Activated CD4-positive, CD25-positive, alpha-beta regulatory T cell treated with anti-CD3 and anti-CD28 coated beads, Interleukin-2, amount 50 U/mL, for 24 hours (primary cell): ENCODE data around the gene TTF2.
"Not testable (repeated sequence)": the region's sequence is repeated elsewhere in the genome, so short reads cannot be mapped to it uniquely, and the experiment has no call there.

Experiments
- ATAC-seq, 2 donors: fragments of 150-1000 bp; cut with Tn5 transposase; one replicate each; pipeline ENCODE4 v1.10.0; 2021; ENCODE audit warnings: mild to moderate bottlenecking in 1 of 2, moderate library complexity in 1 of 2

Gene TTF2

DNA sequence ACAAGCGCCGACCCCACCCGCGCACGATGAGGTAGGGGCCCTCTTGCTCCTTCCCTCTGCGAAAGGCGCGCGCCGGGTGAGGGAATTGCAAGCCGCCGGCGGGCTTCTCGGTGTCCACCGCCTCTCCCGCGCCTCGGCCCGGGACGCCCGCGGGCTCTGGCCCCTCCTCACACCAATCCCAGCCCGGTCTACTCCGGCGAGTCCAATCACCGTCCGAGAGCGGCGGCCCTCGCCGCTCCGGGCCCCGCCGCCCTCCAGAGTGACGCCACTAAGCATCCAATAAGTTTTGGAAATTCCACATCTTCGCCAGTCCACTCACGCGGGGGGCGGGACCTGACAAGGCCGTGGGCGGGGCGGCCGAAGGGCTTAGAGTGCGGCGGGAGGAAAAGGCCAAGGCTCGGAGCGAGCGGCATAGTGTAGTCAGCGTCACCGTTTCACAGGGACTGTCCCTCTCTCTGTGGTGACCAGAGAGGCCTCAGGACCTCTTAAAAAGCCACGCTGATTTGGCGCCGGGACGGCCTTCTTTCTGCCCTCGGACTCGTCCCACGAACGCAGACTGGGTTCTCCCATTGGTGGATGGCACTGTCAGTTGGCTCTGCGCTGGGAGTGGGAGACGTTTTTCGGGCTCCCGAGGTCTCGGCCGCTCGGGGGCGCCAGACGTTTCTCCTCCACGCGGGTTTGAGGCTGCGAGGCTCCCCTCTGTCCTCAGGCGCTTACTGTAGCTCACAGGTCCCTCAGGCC, 61.6 kb downstream of the TTF2 start, which contains the start of gene TRIM45:
Gene TRIM45 (minus strand): TSS at position 161 of the 741 bp plus-strand sequence. CDS start 548 bp downstream, outside the sequence.
- ATAC-seq = peak; percentile 83 to 86

DNA sequence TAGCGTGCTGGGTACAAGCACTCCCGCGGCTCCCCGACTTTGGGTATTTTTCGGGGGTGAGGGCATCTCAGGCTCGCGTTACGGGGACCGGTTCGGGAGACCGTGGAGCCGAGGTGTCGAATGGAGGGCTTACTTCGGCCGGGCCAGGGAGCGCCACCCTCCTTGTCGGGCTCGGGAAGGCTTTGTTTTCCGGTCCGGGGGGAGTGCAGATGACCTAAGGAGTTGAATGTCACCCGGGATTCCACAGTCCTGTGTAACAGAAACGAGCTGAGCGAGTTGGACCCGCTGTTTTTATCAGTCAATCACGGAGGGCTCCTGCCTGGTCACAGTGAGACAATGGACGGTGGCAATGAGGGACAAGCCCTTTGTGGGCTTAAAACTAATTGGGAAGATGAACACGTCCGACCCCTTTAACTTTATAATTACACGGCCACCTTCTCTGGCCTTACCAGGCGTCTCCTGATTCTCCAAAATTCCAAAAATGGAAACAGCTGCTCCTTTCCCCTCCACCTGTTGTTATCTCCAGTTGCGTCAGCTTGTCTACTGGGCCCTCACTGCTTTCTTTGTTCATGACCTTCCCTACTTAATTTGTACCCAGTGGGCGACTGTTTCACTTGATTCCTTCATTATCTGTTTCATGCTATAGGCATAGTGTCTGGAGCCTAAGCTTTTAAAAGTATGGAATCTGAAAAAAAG, 62.4 kb downstream of the TTF2 start:
- ATAC-seq = no peak

DNA sequence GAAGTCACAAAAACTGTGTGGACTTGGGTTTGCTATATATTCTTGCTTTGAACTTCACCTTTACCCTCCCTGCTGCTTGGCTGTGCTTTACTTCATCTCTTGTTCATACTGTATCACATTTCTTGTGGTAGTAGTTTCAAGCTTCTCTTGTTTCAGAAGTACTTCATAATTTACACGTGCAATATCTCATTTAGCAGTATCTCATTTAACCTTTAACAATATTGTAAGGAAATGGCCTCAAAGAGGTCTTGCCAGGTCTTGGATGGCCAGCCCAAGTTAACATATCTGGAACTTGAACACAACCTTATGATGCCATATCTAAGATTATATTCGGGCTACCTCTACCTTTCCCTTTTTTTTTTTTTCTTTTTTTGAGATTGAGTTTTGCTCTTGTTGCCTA, 63.1 kb downstream of the TTF2 start:
- ATAC-seq = no peak

DNA sequence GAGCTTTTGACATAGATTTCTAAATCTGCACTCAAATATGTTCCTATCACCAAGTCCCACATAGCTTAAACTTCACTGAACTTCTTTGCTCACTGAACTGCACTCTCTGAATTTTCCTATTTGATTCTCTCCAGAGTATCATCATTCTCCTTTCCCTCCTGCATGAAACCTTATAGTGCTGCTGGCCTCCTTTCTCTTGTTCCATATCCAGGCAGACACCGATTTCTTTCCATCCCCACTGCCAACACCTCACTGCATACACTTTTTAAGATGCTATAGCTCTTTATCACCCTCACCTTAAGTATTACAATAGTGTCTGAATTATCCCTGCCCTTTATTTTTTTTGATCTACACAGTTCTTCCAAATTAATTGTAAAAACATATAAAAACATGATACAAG, 64.5 kb downstream of the TTF2 start:
- ATAC-seq = no peak

GRCh38 chr1:117127795-117128194, 67.7 kb downstream of the TTF2 start:
- ATAC-seq = no peak

DNA sequence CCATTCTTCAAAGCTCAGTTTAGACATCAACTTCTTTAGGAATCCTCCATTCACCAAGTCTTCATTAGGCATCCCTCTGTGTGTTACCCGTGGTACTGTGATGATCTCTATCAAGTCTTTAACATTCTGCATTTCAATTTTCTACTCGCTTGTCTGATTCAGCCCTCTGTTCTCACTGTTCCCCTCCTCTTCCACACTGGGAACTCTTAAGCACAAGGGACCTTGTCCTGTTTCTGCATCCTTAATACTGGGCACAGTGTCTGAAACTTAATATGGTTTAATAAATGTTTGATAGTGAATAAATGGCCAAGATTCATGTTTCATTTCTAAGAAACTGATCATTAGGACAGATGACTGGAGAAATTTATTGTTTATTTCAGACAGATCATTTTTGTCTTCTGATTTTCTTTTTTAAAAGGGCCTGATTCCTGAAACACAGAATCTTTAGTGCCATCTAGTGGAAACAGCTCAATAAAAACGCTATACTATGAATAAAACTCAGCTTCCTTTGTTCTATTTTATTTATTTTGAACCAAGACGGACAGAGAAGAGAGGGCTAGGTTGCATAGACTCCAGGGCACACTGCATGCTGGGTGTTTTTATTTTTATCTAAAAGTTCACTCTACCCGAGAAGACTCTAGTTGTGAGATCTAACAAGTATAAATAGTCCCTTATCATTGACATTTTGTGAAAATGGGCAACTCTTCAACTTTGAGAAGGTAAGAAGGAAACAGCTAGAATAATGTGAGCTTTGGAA, 68.4 kb downstream of the TTF2 start:
- ATAC-seq = peak; percentile 24 to 48

DNA sequence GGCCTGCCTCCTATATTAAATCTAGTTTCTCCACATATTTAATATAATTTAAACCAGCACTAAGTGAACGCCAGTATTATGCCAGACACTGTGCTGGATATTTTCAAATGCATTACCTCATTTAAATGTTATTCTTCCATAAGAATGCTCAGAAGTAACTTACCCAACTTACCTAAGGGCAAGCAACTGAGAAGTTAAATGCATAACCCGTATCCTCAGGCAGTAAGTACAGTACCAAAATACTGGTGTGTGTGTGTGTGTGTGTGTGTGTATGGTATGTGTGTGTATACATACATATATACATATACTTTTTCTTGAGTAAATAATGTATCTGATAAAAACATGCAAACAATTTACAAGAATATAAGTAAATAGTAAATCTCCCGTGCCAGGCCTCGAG, 70.4 kb downstream of the TTF2 start:
- no peak for ATAC-seq

GRCh38 chr1:117135329-117135728, 75.2 kb downstream of the TTF2 start:
- ATAC-seq = no peak

DNA sequence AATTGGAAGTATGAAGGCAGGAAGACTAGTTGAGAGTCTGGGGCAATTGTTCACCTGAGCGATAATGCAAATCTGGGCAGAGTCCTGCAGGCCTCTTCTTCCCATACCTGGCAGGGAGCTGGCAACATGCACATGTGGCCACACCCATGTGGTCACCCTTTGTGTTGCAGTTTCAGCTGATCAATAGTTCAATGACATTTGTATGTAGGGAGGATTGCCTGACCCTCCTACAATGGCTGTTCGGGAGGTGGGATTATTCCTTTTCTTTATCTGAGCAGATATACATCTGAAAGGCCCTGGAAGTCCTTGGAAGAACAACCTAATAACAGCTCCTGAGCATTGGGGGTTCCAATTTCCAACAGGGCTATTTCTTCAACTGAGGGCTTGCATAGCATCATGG, 76.6 kb downstream of the TTF2 start:
- ATAC-seq = no peak

DNA sequence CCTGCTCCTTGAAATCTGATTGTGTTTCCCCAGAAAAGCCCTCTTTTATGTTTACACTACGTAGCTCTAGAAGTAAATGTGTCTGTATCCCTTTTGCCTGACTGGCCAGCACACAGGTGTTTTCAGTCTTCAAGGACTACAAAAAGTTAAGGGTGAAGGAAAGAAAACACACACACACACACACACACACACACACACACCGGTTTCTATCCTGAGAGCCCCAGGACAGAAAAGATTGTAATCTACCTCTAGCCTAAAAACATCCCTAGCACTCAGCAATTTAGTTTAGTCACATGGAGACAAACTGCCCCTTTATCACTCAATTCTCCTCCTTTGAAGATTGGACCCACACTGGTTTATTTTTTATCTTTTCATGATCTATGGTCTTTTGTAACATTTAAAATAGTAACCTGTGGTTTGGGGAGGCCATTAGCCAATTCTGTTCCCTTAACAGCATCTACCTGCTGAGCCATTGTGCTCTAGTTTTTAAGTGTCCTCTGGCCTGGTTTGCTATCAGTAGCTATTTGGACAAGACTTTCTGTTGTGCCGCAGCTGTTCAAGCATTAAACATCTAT, 77.2 kb downstream of the TTF2 start:
- no peak for ATAC-seq

DNA sequence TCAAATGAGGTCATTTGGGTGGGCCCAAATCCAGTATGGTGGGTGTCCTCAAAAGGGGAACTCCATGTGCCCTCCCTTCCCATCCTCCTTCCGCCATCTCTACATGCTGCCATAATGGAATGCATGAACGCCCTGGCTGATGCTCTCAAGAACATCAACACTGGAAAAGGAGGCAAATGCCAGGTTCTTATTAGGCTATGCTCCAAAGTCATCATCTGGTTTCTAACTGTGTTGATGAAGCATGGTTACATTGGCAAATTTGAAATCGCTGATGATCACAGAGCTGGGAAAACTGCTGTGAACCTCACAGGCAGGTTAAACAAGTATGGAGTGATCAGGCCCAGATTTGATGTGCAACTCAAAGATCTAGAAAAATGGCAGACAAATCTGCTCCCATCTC, 78.0 kb downstream of the TTF2 start:
- ATAC-seq = no peak

- ATAC-seq = no peak
Observed at GRCh38 chr1:117138561-117138960, 78.4 kb downstream of the TTF2 start.

DNA sequence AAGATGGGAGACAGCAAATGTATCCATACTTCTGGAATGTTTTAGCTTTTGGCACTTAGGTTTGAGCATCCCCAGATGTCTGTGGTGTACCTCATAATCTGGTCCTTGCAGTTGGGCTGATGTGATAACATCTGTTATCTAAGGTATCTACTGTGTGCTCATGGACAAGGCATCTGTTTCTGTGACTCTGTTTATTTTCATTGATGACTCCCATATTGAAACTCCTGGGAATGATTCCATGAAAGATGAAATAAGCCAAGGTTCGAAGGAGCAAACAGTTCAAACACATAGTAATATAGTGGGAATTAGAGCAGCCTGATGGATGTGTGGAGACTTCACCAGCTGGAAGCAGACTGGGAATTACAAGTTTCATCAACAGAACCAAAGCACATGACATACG, 82.1 kb downstream of the TTF2 start:
- ATAC-seq = no peak

DNA sequence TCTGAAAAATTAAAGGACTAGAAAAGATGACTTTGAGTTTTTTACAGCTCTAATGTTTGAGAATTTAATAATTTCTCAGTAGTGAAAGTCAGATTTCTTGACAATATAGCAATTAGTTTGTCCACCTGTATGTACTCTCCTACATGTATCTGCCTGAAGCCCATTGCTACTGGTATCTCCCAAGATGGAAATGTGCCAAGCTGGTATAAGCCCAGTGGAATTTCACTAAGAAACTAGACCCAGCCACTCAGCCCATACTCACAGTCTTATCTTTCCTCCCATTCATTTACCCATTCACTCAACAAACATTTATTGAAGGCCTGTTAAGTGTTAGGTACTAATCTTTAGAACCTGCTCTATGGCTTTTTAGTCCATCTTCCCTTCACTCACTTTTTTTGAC, 83.0 kb downstream of the TTF2 start:
- ATAC-seq = no peak

GRCh38 chr1:117143871-117144270, 83.7 kb downstream of the TTF2 start:
- no peak for ATAC-seq

DNA sequence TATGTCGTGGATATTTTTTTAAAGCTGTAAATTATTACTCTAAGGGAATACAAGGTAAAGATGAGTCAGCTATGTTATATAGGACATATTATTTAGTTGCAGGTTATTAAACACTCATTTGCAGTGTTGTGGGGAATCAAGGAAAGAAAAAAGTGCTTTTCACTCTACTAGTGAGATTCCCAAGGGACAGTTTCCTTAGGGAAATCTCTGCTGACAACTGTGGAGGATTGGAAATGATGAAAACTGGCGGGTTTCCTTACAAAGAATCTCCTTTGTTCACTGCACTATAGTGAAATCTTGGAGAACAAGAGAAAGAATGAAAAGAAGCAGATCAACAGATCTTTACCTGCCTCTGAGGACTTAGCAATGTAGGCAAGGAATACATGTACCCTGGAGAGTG, 85.9 kb downstream of the TTF2 start:
- no peak for ATAC-seq

GRCh38 chr1:117146575-117147340, 86.6 kb downstream of the TTF2 start:
- no peak for ATAC-seq

DNA sequence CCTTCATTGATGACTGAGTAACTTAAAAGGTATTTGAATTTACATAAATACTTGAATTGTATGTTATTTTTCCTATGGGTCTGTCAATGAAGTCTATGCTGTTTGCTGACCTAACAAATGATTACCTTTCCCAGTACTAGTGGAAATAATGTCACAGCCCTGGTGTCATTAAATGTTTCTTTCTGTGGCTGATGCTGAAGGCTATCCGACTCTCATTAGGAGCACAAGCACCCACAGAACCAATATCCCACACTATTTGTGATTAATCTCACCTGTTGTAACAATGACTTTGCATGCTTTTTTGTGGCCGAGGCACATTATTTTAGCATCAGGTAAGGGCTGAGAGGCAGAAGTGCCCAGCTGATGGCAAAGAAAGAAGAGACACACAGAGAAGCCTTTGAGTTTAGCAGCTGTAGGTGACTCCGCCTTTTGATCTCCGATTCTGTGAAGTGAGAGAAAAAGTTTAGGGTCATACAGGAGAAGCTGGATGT, 87.3 kb downstream of the TTF2 start:
- no peak for ATAC-seq

DNA sequence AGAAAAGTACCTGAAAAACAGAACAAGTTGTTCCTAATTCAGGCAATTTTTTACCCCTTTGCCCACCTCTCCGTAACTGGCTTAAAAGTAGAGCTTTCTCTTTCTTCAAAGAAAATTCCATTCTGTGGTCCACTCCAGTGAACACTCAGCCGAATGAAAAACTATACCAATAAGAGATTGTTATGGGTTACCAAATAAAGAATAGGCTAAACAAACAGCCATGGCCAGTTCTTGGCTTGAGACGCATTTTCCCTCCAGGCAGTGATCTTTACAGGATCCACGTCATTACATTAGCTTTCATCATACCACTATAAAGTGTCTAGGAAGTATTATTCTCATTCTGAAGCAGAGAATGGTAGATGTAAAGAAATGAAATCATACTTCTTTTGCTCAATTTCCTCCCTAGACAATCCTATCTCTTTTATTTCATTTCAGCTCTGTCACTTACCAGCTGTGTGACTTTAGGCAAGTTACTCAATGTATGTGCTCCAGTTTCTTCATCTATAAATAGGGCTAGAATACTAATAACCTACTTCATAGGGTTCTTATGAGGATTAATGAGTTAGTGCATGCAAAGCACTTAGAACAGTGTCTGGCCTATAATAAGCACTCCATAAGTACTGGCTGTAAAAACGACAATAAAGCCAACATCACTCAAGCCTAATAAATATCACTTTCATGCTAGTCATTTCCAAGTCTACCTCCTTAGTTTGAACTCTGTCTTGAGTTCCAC, 87.9 kb downstream of the TTF2 start:
- ATAC-seq = no peak

GRCh38 chr1:117150316-117150715, 90.2 kb downstream of the TTF2 start:
- no peak for ATAC-seq

DNA sequence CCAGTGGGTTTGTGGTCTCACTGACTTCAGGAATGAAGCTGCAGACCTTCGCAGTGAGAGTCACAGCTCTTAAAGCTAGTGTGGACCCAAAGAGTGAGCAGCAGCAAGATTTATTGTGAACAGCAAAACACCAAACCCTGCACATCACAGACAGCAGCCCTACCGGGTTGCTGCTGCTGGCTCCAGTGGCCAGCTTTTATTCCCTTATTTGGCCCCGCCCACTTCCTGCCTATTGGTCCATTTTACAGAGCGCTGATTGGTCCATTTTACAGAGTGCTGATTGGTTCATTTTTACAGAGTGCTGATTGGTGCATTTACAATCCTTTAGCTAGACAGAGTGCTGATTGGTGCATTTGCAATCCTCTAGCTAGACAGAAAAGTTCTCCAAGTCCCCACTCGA, 91.2 kb downstream of the TTF2 start:
- ATAC-seq = not testable (repeated sequence)
